ENCODE results near the gene POTEF. TPM values are rescaled to one million over a fixed set of nuclear protein-coding genes. Genes with fewer than 3 reads are reported as not detected.
"Not testable (repeated sequence)": the region's sequence is repeated elsewhere in the genome, so short reads cannot be mapped to it uniquely, and the experiment has no call there.

The POTEF gene
- total and polyA plus RNA-seq, 2 of the 4 experiments (the other 2 are of a cell fraction) = not detected

DNA sequence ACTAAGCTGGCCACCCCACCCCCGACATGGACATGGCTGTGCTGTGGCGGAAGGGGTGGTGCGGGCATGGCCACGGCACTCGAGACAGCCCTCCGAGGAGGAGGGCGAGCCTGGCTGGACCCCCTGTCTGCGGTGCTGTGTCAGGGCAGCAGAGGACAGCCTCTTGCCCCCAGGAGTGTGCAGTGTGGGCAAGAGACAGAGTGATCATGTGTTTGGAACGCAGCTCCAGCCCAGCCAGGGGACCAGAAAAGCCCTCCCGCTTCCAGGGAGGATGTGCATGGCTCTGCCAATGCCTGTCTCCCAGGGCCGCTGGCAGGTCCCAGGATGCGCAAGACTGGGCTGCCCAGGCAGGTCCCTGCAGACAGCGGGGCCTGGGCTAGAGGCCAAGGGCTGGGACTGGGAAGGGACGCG, 9.8 kb upstream of the POTEF start:
- H3K9me3 ChIP-seq (ENCODE audit: control insufficient read depth, insufficient read depth, low read length); H3K79me1 ChIP-seq (ENCODE audit: low read depth in 1 of 2, low read length in 2 of 2): not testable (repeated sequence)

DNA sequence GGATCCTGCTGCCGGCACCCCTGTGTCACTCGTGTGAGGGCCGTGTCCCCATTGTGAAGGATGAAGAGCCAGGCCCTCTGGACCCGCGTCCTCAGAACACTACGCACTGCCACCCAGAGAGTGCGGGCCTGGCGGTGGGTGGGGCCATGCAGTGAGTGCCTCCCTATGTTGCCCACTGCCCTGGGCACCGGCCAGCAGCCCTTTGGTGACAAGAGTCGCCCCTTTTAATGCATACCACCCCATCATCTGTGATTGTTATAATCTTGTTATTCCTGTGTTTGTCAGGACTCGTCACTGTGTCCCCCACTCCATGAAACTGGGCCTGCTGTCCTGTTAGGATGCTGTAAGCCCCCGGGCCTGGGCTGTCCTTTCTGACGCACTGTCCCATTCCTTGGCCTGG, 9.3 kb upstream of the POTEF start:
- H3K9me3 ChIP-seq (ENCODE audit: control insufficient read depth, insufficient read depth, low read length); POLR2A ChIA-PET (ENCODE audit: unreplicated experiment); H3K9me1 ChIP-seq (ENCODE audit: insufficient read depth, low read length); H3K27ac ChIP-seq (ENCODE audit: insufficient read depth, low read length); H3K4ac ChIP-seq (ENCODE audit: low read depth, low read length); H3K27me3 ChIP-seq (ENCODE audit: control insufficient read depth, insufficient read depth, low read length); ATAC-seq (ENCODE audit: low read depth); H2BK5ac ChIP-seq (ENCODE audit: low read depth, low read length, poor library complexity, severe bottlenecking); H4K8ac ChIP-seq (ENCODE audit: low read depth in 2 of 2, low read length in 2 of 2); H3K14ac ChIP-seq (replicated peaks; ENCODE audit: low read depth, low read length); H2BK120ac ChIP-seq (ENCODE audit: low read depth, low read length); CTCF ChIA-PET; H3K56ac ChIP-seq (ENCODE audit: extremely low read depth, insufficient read depth, low read length); H2AFZ ChIP-seq (replicated peaks; ENCODE audit: low read length, poor library complexity); H3K4me1 ChIP-seq (ENCODE audit: control insufficient read depth, insufficient read depth, low read length); H3K4me2 ChIP-seq (ENCODE audit: low read depth, low read length); H4K5ac ChIP-seq (ENCODE audit: low read depth, low read length); H3K18ac ChIP-seq (ENCODE audit: low read depth, low read length); BruUV-seq (replicated peaks); H3K9ac ChIP-seq (ENCODE audit: low read depth, low read length); H4K91ac ChIP-seq (ENCODE audit: insufficient read depth, low read depth, low read length); H3K79me1 ChIP-seq (ENCODE audit: low read depth in 1 of 2, low read length in 2 of 2); H2AK5ac ChIP-seq (ENCODE audit: low read depth, low read length); H3K23ac ChIP-seq (ENCODE audit: low read depth, low read length); H3K4me3 ChIP-seq (ENCODE audit: insufficient read depth, low read depth, low read length); H2BK15ac ChIP-seq (ENCODE audit: low read depth, low read length); H4K20me1 ChIP-seq (ENCODE audit: insufficient read depth, low read length); H2AK9ac ChIP-seq (replicated peaks; ENCODE audit: low read depth, low read length, poor library complexity); dilution Hi-C loops (cut with HindIII; ENCODE audit: low sequenced_read_pairs, unreplicated experiment); in situ Hi-C loops (cut with MboI; ENCODE audit: low sequenced_read_pairs); intact Hi-C loops (cut with micrococcal nuclease); DNase-seq; H2BK20ac ChIP-seq (ENCODE audit: low read depth, low read length); H3K36me3 ChIP-seq (ENCODE audit: control insufficient read depth, insufficient read depth, low read length): not testable (repeated sequence)
- WGBS, 2 experiments (ENCODE audit: extremely low coverage in 2 of 2, insufficient read length in 1 of 2) = no CpG with 5 or more reads among the region's 13 CpGs

More for the DNA sequence above, 9.8 kb upstream of the POTEF start:
- H3K4me2 ChIP-seq (ENCODE audit: low read depth, low read length); H3K14ac ChIP-seq (replicated peaks; ENCODE audit: low read depth, low read length); H3K18ac ChIP-seq (ENCODE audit: low read depth, low read length); H3K4me1 ChIP-seq (ENCODE audit: control insufficient read depth, insufficient read depth, low read length); H4K91ac ChIP-seq (ENCODE audit: insufficient read depth, low read depth, low read length); CTCF ChIA-PET; H2AK5ac ChIP-seq (ENCODE audit: low read depth, low read length); ATAC-seq (ENCODE audit: low read depth); DNase-seq; POLR2A ChIA-PET (ENCODE audit: unreplicated experiment); in situ Hi-C loops (cut with MboI; ENCODE audit: low sequenced_read_pairs); intact Hi-C loops (cut with micrococcal nuclease); H2AK9ac ChIP-seq (replicated peaks; ENCODE audit: low read depth, low read length, poor library complexity); H3K23ac ChIP-seq (ENCODE audit: low read depth, low read length); H4K5ac ChIP-seq (ENCODE audit: low read depth, low read length); H2BK120ac ChIP-seq (ENCODE audit: low read depth, low read length); H3K27me3 ChIP-seq (ENCODE audit: control insufficient read depth, insufficient read depth, low read length); H2BK5ac ChIP-seq (ENCODE audit: low read depth, low read length, poor library complexity, severe bottlenecking); dilution Hi-C loops (cut with HindIII; ENCODE audit: low sequenced_read_pairs, unreplicated experiment); H2BK20ac ChIP-seq (ENCODE audit: low read depth, low read length); H3K36me3 ChIP-seq (ENCODE audit: control insufficient read depth, insufficient read depth, low read length); H2AFZ ChIP-seq (replicated peaks; ENCODE audit: low read length, poor library complexity); H4K8ac ChIP-seq (ENCODE audit: low read depth in 2 of 2, low read length in 2 of 2); H3K4ac ChIP-seq (ENCODE audit: low read depth, low read length); H3K56ac ChIP-seq (ENCODE audit: extremely low read depth, insufficient read depth, low read length); BruUV-seq (replicated peaks); H3K9me1 ChIP-seq (ENCODE audit: insufficient read depth, low read length); H3K9ac ChIP-seq (ENCODE audit: low read depth, low read length); H3K27ac ChIP-seq (ENCODE audit: insufficient read depth, low read length); H3K4me3 ChIP-seq (ENCODE audit: insufficient read depth, low read depth, low read length); H2BK15ac ChIP-seq (ENCODE audit: low read depth, low read length); H4K20me1 ChIP-seq (ENCODE audit: insufficient read depth, low read length): not testable (repeated sequence)
- no CpG with 5 or more reads among the region's 15 CpGs for WGBS, 2 experiments (ENCODE audit: extremely low coverage in 2 of 2, insufficient read length in 1 of 2)

Measured in IMR-90 (cell line).